GM21447 (cell line): Measurements from ENCODE around the gene STK24.
A peak's percentile ranks its signal among the peaks of the same experiment; 100 is the strongest.

Experiments
- ATAC-seq: cut with Tn5 transposase; IDR thresholded peaks from one replicate; pipeline ENCODE4 v1.9.1; 2021; ENCODE audit not compliant: unreplicated experiment

Gene STK24

GRCh38 chr13:98512774-98513665, 63.9 kb downstream of the STK24 start:
- ATAC-seq, result no peak

GRCh38 chr13:98511435-98511834, 65.5 kb downstream of the STK24 start:
- no peak for ATAC-seq

- ATAC-seq, result no peak
These were observed 66.8 kb downstream of the STK24 start for GRCh38 chr13:98510156-98510509.

DNA sequence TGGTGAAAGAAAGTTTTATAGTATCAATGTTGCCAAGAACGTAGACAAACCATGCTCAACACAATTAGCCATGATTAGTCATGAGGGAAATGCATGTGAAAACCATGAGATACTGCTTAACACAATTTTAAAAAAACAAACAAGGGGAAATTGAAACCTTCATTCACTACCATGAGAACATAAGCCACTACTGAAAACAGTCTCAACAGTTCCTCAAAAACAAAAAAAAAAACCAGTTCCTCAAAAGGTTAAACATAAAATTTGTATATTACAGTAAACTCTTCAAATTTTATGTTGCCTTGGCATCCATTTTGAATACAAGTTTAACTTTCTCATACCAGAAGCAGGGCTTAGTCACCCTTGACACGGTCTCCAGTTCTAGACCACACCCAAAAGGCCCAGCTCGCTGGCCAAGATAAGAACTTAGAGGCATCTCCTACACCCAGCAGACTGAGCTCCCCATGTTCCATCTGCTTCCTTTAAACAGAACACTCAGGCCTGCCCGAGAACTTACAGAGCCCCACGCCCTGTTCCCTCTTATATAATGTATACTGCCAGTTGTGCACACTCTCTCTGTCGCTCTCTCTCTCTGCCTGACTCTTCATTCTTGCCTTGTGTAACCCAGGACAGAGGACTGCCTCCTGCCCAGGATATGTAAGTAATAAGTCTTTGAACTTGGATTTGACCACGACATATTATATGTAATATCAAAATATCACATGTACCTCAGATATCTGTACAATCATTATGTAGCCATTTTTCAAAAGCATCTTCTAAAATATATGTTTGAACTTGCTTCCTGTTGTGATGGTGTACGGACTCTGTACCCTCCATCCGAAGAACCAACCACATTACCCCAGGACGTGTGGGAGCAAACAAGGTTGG, 67.4 kb downstream of the STK24 start:
- ATAC-seq, result peak; percentile 50

DNA sequence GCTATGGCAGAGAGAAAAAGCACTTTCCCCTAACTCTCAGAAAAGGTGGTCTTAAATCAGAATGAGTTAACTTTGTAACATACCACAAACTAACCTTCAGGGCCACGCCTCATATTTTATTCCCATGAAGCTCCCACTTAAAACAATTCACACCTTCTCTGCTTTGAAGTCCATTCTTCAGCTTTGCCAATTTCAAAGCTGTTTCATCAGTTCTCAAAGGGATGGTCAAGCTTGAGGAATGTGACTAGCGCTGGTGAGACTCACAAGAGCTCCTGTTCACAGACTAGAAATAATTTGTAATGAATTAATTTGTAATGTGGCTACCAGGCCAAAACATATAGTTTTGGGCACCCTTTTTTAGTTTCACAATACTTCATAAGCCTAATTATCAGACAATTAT, 68.2 kb downstream of the STK24 start:
- no peak for ATAC-seq

- no peak for ATAC-seq
These were observed 68.6 kb downstream of the STK24 start for GRCh38 chr13:98508280-98508679.

DNA sequence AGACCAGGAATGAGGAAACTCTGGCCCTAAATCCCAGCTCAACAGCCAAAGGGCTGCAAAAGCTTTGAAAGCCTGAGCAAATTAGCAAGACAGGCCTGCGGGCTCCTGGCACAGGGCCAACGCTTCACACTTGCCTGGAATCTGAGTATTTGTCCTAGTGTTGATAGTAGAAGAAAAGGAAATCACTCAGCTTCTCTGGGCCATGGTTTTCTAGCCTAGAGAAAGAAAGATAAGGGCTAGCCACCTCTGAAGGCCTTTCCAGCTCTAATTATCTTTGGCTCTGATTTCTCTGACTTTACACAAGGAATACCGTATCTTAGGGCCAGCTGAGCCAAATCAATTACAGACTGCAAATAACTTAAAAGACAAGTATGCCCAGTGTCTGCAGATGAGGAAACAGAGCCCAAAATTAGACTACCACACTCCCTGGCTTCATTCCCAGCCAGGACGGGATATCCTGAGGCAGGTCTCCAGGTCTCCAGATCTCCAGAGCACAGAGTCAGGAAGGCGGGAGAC, 69.6 kb downstream of the STK24 start:
- ATAC-seq, result no peak

GRCh38 chr13:98506728-98507230, 70.1 kb downstream of the STK24 start:
- ATAC-seq, result no peak

GRCh38 chr13:98506322-98506721, 70.6 kb downstream of the STK24 start:
- ATAC-seq, result no peak

DNA sequence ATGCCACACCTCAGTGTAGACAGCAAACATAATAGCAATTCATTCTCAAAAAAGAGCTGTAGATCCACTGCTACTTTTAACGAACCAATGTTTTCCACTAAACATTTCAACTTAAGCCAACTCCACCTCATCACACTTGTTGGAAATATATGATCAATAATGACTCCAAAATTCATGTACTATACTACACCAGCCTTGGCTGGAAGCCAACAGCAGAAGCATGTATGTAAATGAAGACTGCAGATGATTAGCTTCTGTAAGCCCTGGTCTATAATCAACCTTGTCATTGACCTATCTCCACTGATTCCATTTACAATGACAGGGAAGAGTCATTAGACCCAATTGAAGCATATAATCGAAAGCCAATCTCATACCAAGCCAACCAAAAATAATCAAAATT, 71.7 kb downstream of the STK24 start:
- ATAC-seq, result no peak

DNA sequence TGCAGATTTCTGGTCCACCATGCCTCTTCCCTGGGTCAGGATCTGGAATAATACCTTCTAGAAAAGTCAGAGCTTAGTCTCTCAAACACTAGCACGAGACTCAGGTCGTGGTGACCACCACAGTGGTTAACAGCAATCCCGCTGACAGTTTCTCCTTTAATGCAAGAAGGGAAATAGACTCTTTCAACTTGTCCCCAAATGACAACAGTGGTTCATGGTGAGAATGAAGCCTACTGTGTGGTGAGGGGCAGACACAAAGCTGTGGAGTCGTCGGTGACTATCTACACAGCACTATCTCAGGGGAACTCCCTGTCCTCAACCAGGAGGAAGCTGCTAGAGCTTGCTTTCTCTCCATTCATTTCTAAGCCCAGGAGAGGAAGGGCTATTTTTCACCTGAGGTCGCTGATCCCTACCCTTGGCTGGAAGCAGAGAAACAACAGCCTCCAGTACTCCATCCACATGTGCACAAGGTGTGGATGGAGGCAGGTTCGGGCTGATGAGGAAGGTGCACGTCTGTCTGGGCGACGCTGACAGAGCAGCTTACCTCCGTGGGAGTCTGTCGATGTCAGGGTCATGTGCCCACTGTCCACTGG, 72.4 kb downstream of the STK24 start:
- peak; percentile 53 for ATAC-seq

DNA sequence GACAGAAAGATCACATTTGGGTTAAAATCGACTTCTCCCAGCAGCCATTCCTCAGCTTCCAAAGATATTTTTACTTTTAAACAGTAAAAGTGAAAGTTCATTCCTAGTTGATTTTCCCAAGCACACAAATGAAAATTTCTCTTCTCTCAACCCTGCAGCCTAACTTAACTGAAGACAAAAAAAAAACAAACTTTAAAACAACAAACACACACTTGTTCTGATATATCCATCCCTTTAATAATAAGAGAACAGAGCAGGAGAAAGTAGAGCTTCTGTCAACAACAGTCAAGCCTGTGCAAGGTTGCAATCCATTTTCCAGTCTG, 72.9 kb downstream of the STK24 start:
- no peak for ATAC-seq

GRCh38 chr13:98503175-98504028, 73.5 kb downstream of the STK24 start:
- no peak for ATAC-seq

GRCh38 chr13:98500963-98501421, 75.9 kb downstream of the STK24 start:
- peak; percentile 70 for ATAC-seq

GRCh38 chr13:98496966-98497365, 79.9 kb downstream of the STK24 start:
- no peak for ATAC-seq

DNA sequence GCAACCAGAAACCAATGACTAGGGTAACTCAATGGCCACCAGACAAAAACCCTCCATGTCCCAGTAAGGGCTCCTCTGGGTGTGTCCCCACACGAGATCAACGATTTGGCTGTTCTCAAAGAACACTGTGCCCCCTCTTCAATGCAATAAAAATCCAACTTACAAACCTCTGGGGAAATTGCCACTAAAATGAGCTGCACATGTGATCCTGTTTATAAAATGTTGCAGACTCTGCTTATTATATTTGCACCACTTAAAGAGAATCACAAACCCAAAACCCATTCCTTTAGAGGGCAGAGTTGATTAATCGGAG, 80.5 kb downstream of the STK24 start:
- no peak for ATAC-seq

DNA sequence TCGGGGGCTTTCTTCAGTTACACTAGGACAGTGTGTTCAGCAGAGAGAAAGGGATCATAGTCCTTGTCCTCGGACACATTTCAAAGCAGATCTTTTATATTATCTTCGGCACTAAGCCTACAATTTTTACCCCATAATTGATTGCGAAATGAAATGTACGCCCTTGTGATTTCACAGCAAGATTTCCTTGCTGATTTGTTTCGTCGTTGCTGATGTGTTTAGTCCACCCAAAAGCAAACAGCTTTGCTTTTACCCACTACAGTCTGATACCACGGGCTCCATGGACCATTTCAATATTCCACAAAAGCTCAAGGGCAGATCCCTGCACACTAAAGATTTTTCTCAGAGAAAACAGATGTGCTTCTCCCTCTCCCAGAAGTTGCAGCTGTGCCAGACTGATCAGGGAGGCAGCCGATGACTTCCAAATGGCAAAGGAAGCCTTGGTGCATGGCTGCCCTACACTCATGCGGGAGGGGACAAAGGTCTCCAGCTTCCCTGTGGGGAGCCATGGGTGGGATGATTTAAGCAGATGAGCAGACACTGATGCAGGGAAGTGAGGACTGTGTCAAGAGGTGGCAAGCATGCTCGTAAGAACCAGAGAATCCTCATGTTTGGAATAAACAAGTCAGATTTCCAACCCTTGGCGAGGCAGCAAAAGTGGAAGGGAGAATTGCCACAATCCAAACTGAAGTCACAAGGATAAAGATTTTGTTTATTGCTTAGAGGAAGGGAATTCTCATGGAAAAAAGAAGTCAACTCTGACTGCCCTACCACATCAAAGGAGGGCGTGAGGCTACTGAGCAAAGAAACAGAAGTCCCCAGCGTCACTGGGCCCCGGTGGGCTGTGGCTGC, 81.1 kb downstream of the STK24 start:
- ATAC-seq, result no peak

GRCh38 chr13:98494769-98495168, 82.1 kb downstream of the STK24 start:
- ATAC-seq, result no peak

- no peak for ATAC-seq
These were observed 83.7 kb downstream of the STK24 start for GRCh38 chr13:98493042-98493712.
